Mesenchymal stem cell (in vitro differentiated cells and primary cell): ENCODE results near the gene PER2.
A peak's percentile ranks its signal among the peaks of the same experiment; 100 is the strongest.

Experiments used
- DNase-seq: peaks from one replicate; pipeline ENCODE4 v3.0.0-alpha.2; 2013
- H2AFZ ChIP-seq: one replicate; pipeline ENCODE4 v1.6.1; 2013; ENCODE audit warnings: low read depth, mild to moderate bottlenecking, control low read depth, inconsistent platforms, low read length, moderate library complexity
- H2AK5ac ChIP-seq: 2 replicates; pipeline ENCODE4 v1.6.1; 2013; ENCODE audit warnings: low read length, moderate library complexity, mild to moderate bottlenecking, inconsistent platforms; ENCODE audit not compliant: severe bottlenecking
- H2BK120ac ChIP-seq: one replicate; pipeline ENCODE4 v1.6.1; 2013; ENCODE audit warnings: low read depth, mild to moderate bottlenecking, inconsistent platforms, low read length, moderate library complexity
- H2BK12ac ChIP-seq, 2 experiments: one replicate each; pipeline ENCODE4 v1.6.1; 2013; ENCODE audit warnings: inconsistent platforms in 2 of 2, low read length in 2 of 2, mild to moderate bottlenecking in 2 of 2, moderate library complexity in 2 of 2, control low read depth in 1 of 2
- H2BK15ac ChIP-seq: one replicate; pipeline ENCODE4 v1.6.1; 2013; ENCODE audit warnings: mild to moderate bottlenecking, low read depth, inconsistent platforms; ENCODE audit not compliant: poor library complexity, severe bottlenecking
- H2BK5ac ChIP-seq: 2 replicates; pipeline ENCODE4 v1.6.1; 2013; ENCODE audit warnings: low read depth, mild to moderate bottlenecking, low read length, control low read depth, inconsistent platforms; ENCODE audit not compliant: poor library complexity, severe bottlenecking
- H3K14ac ChIP-seq, 2 experiments: one replicate each; pipeline ENCODE4 v1.6.1; 2013; ENCODE audit warnings: inconsistent platforms in 2 of 2, low read length in 2 of 2, control low read depth in 1 of 2, mild to moderate bottlenecking in 1 of 2, moderate library complexity in 1 of 2
- H3K18ac ChIP-seq, 2 experiments: one replicate each; pipeline ENCODE4 v1.6.1; 2013; ENCODE audit warnings: inconsistent platforms in 2 of 2, low read length in 2 of 2, control low read depth in 1 of 2, low read depth in 1 of 2, mild to moderate bottlenecking in 1 of 2
- H3K23ac ChIP-seq, 2 experiments: one replicate each; pipeline ENCODE4 v1.6.1; 2013; ENCODE audit warnings: inconsistent platforms in 2 of 2, low read length in 2 of 2, mild to moderate bottlenecking in 2 of 2, moderate library complexity in 2 of 2, control low read depth in 1 of 2
- H3K27ac ChIP-seq: 2 replicates; pipeline ENCODE4 v1.5.1; 2013; ENCODE audit warnings: mild to moderate bottlenecking, moderate library complexity, low read length, control low read depth, inconsistent platforms; ENCODE audit not compliant: poor library complexity, severe bottlenecking
- H3K27me3 ChIP-seq, 2 experiments: 2 replicates each; pipeline versions ENCODE4 v1.6.1 to v1.7.0; 2013; ENCODE audit warnings: low read length in 2 of 2, mild to moderate bottlenecking in 2 of 2, moderate library complexity in 2 of 2, control low read depth in 1 of 2, inconsistent platforms in 1 of 2; ENCODE audit not compliant: control insufficient read depth in 1 of 2, insufficient read depth in 1 of 2
- H3K36me3 ChIP-seq, 2 experiments: 2 replicates each; pipeline versions ENCODE4 v1.6.1 to v1.7.0; 2013; ENCODE audit warnings: low read length in 2 of 2, control low read depth in 1 of 2, inconsistent platforms in 1 of 2, low read depth in 1 of 2, mild to moderate bottlenecking in 1 of 2; ENCODE audit not compliant: insufficient read depth in 2 of 2, control insufficient read depth in 1 of 2
- H3K4ac ChIP-seq, 2 experiments: one replicate each; pipeline ENCODE4 v1.6.1; 2013; ENCODE audit warnings: inconsistent platforms in 2 of 2, low read length in 2 of 2, mild to moderate bottlenecking in 2 of 2, moderate library complexity in 2 of 2, control low read depth in 1 of 2, low read depth in 1 of 2
- H3K4me1 ChIP-seq: 2 replicates; pipeline ENCODE4 v1.6.1; 2013; ENCODE audit warnings: low read depth, low read length, control low read depth; ENCODE audit not compliant: control insufficient read depth, insufficient read depth
- H3K4me2 ChIP-seq: 2 replicates; pipeline ENCODE4 v1.6.1; 2013; ENCODE audit warnings: low read length, mild to moderate bottlenecking, inconsistent platforms; ENCODE audit not compliant: poor library complexity, severe bottlenecking
- H3K4me3 ChIP-seq, 2 experiments: 2 replicates each; pipeline versions ENCODE4 v1.5.1 to v1.7.0; 2013; ENCODE audit warnings: low read length in 2 of 2, mild to moderate bottlenecking in 2 of 2, control low read depth in 1 of 2, low read depth in 1 of 2; ENCODE audit not compliant: insufficient read depth in 1 of 2
- H3K79me1 ChIP-seq: replicated peaks from 2 replicates; pipeline ENCODE4 v1.6.1; 2013; ENCODE audit warnings: mild to moderate bottlenecking, control low read depth, low read length, inconsistent platforms; ENCODE audit not compliant: poor library complexity, severe bottlenecking
- H3K9ac ChIP-seq: 2 replicates; pipeline ENCODE4 v1.7.0; 2013; ENCODE audit warnings: mild to moderate bottlenecking, low read length, moderate library complexity
- H3K9me3 ChIP-seq: 2 replicates; pipeline ENCODE4 v1.7.0; 2013; ENCODE audit warnings: mild to moderate bottlenecking, low read length; ENCODE audit not compliant: control insufficient read depth
- H4K8ac ChIP-seq: one replicate; pipeline ENCODE4 v1.6.1; 2013; ENCODE audit warnings: inconsistent platforms, mild to moderate bottlenecking, low read length, moderate library complexity
- H4K91ac ChIP-seq: one replicate; pipeline ENCODE4 v1.6.1; 2013; ENCODE audit warnings: mild to moderate bottlenecking, low read length, inconsistent platforms
- WGBS: methylation state at CpG from one replicate; pipeline ENCODE4 v1.1.7; 2013; ENCODE audit warnings: mixed read lengths; 5-methylcytosine and 5-hydroxymethylcytosine counted together

PER2 gene

DNA sequence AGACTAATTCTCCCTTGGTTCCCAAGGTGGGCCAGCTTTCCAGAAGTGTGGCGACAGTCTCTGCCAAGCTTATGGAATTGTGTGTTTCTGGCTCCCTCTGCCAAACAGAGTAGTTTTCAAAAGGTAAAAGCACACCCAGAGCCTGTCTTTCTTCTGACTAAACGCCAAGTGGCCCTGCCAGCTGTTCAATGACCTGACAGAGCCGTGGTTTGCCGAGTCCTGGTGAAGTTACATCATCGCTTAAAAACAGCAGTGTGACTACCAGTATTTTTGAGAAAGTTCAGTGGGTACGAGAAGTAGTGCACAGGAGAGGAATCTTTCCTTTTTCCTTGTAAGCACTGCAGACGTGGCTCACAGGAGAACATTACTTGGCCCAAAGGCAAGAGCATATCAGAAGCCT is 1.9 kb downstream of the PER2 start:
- H2BK12ac ChIP-seq, result peak overlapping the region in 1 of 2 experiments; percentile 12
- no peak overlapping the region for H3K23ac ChIP-seq
- no peak overlapping the region for H3K14ac ChIP-seq
- H3K27ac ChIP-seq, result peak overlapping the region; percentile 83
- H3K27me3 ChIP-seq, result peaks cover 0 to 4% of the 10 kb centered on the region in 2 experiments
- H3K4me2 ChIP-seq, result no peak overlapping the region
- peak overlapping the region in 1 of 2 experiments; percentile 68 for H3K4ac ChIP-seq
- peak overlapping the region; percentile 99 for H3K9ac ChIP-seq
- 60% methylated on average over 7 of the region's 7 CpGs for WGBS
- peak; percentile 93 for DNase-seq
- H4K8ac ChIP-seq, result peak overlapping the region; percentile 88
- H3K4me1 ChIP-seq, result peaks cover 56% of the 10 kb centered on the region
- H3K79me1 ChIP-seq, result peaks cover 31% of the 10 kb centered on the region
- peak overlapping the region; percentile 65 for H2BK120ac ChIP-seq
- peak overlapping the region; percentile 75 to 80 for H3K18ac ChIP-seq
- H3K36me3 ChIP-seq, result peaks cover 0 to 3% of the 10 kb centered on the region in 2 experiments
- no peak overlapping the region for H2AFZ ChIP-seq
- H2AK5ac ChIP-seq, result peak overlapping the region; percentile 61
- H2BK5ac ChIP-seq, result peak overlapping the region; percentile 38
- no peaks in the 10 kb centered on the region for H3K9me3 ChIP-seq
- H3K4me3 ChIP-seq, result peak overlapping the region in 1 of 2 experiments; percentile 45
- peak overlapping the region; percentile 86 for H4K91ac ChIP-seq
- peak overlapping the region; percentile 90 for H2BK15ac ChIP-seq

DNA sequence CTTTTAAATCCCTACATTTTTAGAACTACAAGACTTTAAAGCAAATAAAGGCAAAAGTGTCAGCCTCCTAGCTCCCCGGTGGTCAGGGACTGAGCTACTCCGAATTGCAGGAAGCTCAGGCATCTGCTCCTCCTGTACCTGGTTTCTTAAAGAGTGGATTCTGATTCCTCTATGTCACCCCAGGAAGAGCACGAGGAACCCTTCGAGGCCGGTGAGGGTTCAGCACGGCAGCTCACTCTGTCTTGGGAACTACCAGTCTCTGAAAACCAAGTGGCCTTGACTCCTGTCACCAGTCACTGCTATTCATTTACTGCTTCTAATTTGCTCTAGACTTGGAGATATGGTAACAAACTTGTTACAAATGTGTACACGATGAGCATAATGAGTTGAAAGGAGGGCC is 2.3 kb downstream of the PER2 start:
- peaks cover 56% of the 10 kb centered on the region for H3K4me1 ChIP-seq
- H3K27ac ChIP-seq, result peak overlapping the region; percentile 83
- H2BK15ac ChIP-seq, result peak overlapping the region; percentile 34
- H3K18ac ChIP-seq, result peak overlapping the region; percentile 75 to 80
- H4K91ac ChIP-seq, result peak overlapping the region; percentile 86
- no peak overlapping the region for H3K14ac ChIP-seq
- H2BK12ac ChIP-seq, result peak overlapping the region; percentile 12 to 44
- peak overlapping the region; percentile 99 for H3K9ac ChIP-seq
- peaks cover 0 to 3% of the 10 kb centered on the region in 2 experiments for H3K36me3 ChIP-seq
- H2BK120ac ChIP-seq, result peak overlapping the region; percentile 80
- peak overlapping the region; percentile 8 for H3K4me2 ChIP-seq
- peak overlapping the region in 1 of 2 experiments; percentile 45 for H3K4me3 ChIP-seq
- H3K4ac ChIP-seq, result peak overlapping the region in 1 of 2 experiments; percentile 86
- no peaks in the 10 kb centered on the region for H3K9me3 ChIP-seq
- H3K23ac ChIP-seq, result no peak overlapping the region
- H2AFZ ChIP-seq, result no peak overlapping the region
- H2AK5ac ChIP-seq, result peak overlapping the region; percentile 61
- H2BK5ac ChIP-seq, result peak overlapping the region; percentile 38
- H3K79me1 ChIP-seq, result peaks cover 31% of the 10 kb centered on the region
- no peak for DNase-seq
- H4K8ac ChIP-seq, result peak overlapping the region; percentile 88
- WGBS, result 65% methylated on average over 7 of the region's 7 CpGs
- H3K27me3 ChIP-seq, result peaks cover 0 to 4% of the 10 kb centered on the region in 2 experiments

DNA sequence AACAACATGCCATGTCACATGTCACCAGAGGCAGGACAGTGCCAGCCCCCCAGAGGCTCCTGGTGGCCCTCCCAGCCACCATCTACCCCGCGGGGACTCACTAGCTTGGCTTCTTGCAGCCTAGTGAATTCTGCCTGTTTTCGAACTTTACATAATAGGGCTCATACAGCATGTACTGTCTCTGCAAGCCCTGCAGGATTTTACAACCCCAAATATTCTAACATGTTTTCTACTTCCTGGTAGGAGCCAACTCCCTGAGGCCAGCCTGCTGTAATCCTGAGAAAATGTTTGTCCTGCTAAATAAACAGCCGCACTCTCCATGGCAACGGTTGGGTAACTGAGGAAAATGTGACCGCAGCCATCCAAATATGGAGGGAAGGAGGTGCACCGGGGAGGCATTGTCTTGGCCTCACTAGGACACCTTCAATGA is 2.7 kb downstream of the PER2 start:
- peaks cover 56% of the 10 kb centered on the region for H3K4me1 ChIP-seq
- H3K4me3 ChIP-seq, result peak overlapping the region in 1 of 2 experiments; percentile 45
- H2BK12ac ChIP-seq, result peak overlapping the region; percentile 86 to 88
- H3K27me3 ChIP-seq, result no peaks in the 10 kb centered on the region
- H3K27ac ChIP-seq, result peak overlapping the region; percentile 83
- peak overlapping the region; percentile 46 for H4K91ac ChIP-seq
- no peak overlapping the region for H2AFZ ChIP-seq
- H2BK120ac ChIP-seq, result peak overlapping the region; percentile 68
- H3K9me3 ChIP-seq, result no peaks in the 10 kb centered on the region
- H3K18ac ChIP-seq, result peak overlapping the region; percentile 52 to 55
- peak overlapping the region in 1 of 2 experiments; percentile 65 for H3K4ac ChIP-seq
- H3K4me2 ChIP-seq, result no peak overlapping the region
- H2BK15ac ChIP-seq, result no peak overlapping the region
- WGBS, result 36% methylated on average over 7 of the region's 7 CpGs
- peak; percentile 99 for DNase-seq
- H2BK5ac ChIP-seq, result no peak overlapping the region
- H4K8ac ChIP-seq, result peak overlapping the region; percentile 89
- peaks cover 0 to 3% of the 10 kb centered on the region in 2 experiments for H3K36me3 ChIP-seq
- H3K14ac ChIP-seq, result no peak overlapping the region
- peaks cover 31% of the 10 kb centered on the region for H3K79me1 ChIP-seq
- no peak overlapping the region for H3K23ac ChIP-seq
- H3K9ac ChIP-seq, result peak overlapping the region; percentile 99
- no peak overlapping the region for H2AK5ac ChIP-seq

DNA sequence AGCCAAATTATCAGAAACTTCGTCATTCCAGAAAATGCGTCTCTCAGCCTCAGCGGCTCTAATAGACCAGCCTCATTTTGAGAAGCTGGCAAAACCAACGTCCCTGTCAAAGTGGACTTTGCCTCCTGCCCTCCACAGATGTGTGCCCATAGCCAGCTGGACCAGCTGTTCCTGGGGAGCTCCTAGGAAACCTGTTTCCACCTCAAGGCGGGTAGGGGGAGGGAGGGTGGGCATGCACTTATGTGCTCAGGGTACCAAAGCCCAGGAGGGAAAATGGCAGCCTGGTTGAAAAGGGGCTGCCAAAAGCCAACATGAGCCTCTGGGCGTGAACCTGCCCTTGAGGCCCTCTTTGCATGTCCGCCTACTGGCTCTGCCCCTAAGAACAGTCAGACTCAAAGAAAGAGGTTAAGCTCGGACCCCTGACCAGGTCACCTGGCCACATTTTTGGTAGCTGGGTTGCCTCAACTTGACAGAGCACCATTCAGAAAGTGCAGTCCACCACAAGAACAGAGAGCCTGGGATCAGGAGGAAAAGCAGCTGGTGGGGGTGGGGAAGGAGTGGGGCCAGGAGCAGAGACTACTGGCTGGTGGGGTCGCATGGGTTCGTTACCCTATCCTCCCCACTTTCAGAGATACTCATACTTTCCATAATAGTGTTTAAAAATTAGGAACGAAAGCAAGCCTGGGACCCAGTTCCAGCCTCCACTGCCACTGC is 3.5 kb downstream of the PER2 start:
- H3K9me3 ChIP-seq, result no peaks in the 10 kb centered on the region
- no peak overlapping the region for H3K4me3 ChIP-seq
- 93% methylated on average over 11 of the region's 11 CpGs for WGBS
- peaks cover 33% of the 10 kb centered on the region for H3K79me1 ChIP-seq
- peak overlapping the region; percentile 86 to 88 for H2BK12ac ChIP-seq
- no peak overlapping the region for H3K4me2 ChIP-seq
- H2BK120ac ChIP-seq, result peak overlapping the region; percentile 68
- peaks cover 54% of the 10 kb centered on the region for H3K4me1 ChIP-seq
- peak overlapping the region; percentile 1 for H4K91ac ChIP-seq
- peak overlapping the region in 1 of 2 experiments; percentile 80 for H3K23ac ChIP-seq
- no peaks in the 10 kb centered on the region for H3K27me3 ChIP-seq
- H3K36me3 ChIP-seq, result peaks cover 0 to 3% of the 10 kb centered on the region in 2 experiments
- H2AK5ac ChIP-seq, result peak overlapping the region; percentile 80
- peak overlapping the region; percentile 99 for H3K9ac ChIP-seq
- H3K27ac ChIP-seq, result peak overlapping the region; percentile 63
- H3K14ac ChIP-seq, result no peak overlapping the region
- DNase-seq, result no peak
- H2AFZ ChIP-seq, result no peak overlapping the region
- no peak overlapping the region for H2BK5ac ChIP-seq
- peak overlapping the region; percentile 52 to 76 for H3K18ac ChIP-seq
- H4K8ac ChIP-seq, result no peak overlapping the region
- peak overlapping the region in 1 of 2 experiments; percentile 17 for H3K4ac ChIP-seq
- H2BK15ac ChIP-seq, result no peak overlapping the region
